SK-N-SH (cell line): Measurements from ENCODE around the gene CLIC6.

ENCODE experiments used
- CTCF ChIP-seq: fragments of 200-600 bp; sonication (generic); IDR thresholded peaks from 2 replicates; pipeline ENCODE4 v1.6.1; 2017; ENCODE audit warnings: antibody characterized with exemption, mild to moderate bottlenecking, moderate library complexity
- ELF1 ChIP-seq: IDR thresholded peaks from 2 replicates; pipeline ENCODE4 v1.4.0; 2012
- EP300 ChIP-seq, 2 experiments: IDR thresholded peaks; 2 replicates each; pipeline versions ENCODE4 v1.4.0 to v1.6.1; 2012; ENCODE audit warnings: borderline replicate concordance in 1 of 2, low read depth in 1 of 2, low read length in 1 of 2
- EZH2phosphoT487 ChIP-seq: fragments of 200-600 bp; sonication (generic); IDR thresholded peaks from 2 replicates; pipeline ENCODE4 v1.6.1; 2017; ENCODE audit warnings: low read depth, mixed run types, mild to moderate bottlenecking, antibody characterized with exemption, moderate library complexity, borderline replicate concordance
- FOXM1 ChIP-seq: IDR thresholded peaks from 2 replicates; pipeline ENCODE4 v1.4.0; 2012; ENCODE audit warnings: low read depth, mild to moderate bottlenecking
- MAX ChIP-seq: IDR thresholded peaks from 2 replicates; pipeline ENCODE4 v1.4.0; 2012; ENCODE audit warnings: low read depth
- MXI1 ChIP-seq: IDR thresholded peaks from 2 replicates; pipeline ENCODE4 v1.6.1; 2012; ENCODE audit warnings: mild to moderate bottlenecking, low read depth, low read length, improper control_type of control experiment
- NFIC ChIP-seq: IDR thresholded peaks from 2 replicates; pipeline ENCODE4 v1.4.0; 2012; ENCODE audit warnings: borderline replicate concordance
- PBX3 ChIP-seq: IDR thresholded peaks from 2 replicates; pipeline ENCODE4; 2012
- POLR2AphosphoS5 ChIP-seq: IDR thresholded peaks from 2 replicates; pipeline ENCODE4 v1.6.1; 2012; ENCODE audit warnings: low read depth, low read length
- RAD21 ChIP-seq: IDR thresholded peaks from 2 replicates; pipeline ENCODE4 v1.6.1; 2012; ENCODE audit warnings: mild to moderate bottlenecking, low read length
- SMC3 ChIP-seq: IDR thresholded peaks from 2 replicates; pipeline ENCODE4 v1.6.1; 2012; ENCODE audit warnings: low read depth, low read length, improper control_type of control experiment
- TCF12 ChIP-seq: IDR thresholded peaks from 2 replicates; pipeline ENCODE4 v1.4.0; 2012
- YY1 ChIP-seq: IDR thresholded peaks from 2 replicates; pipeline ENCODE4 v1.4.0; 2012; ENCODE audit warnings: low read depth, mild to moderate bottlenecking

GRCh38 chr21:34715518-34715917 lies 46.7 kb downstream of the CLIC6 start:
- TF ChIP-seq POLR2AphosphoS5 (no peak), NFIC (no peak), MAX (no peak), SMC3 (no peak), CTCF (no peak), YY1 (no peak), ELF1 (no peak), MXI1 (no peak), PBX3 (no peak), EP300 (IDR thresholded peaks at IDR 0.05; ENCODE audit: borderline replicate concordance in 1 of 2, low read depth in 1 of 2, low read length in 1 of 2) (no peak), FOXM1 (no peak), TCF12 (no peak), EZH2phosphoT487 (no peak), RAD21 (no peak)
